ENCODE data around the gene SPOP.

Gene SPOP

GRCh38 chr17:49633762-49634484, 44.0 kb downstream of the SPOP start:
- Histone ChIP-seq H3F3A (ENCODE audit: insufficient read depth) (0 out of 2 replicates have a peak, but pooled peaks cover 3% of the 10 kb centered on the region), H3K9me3 (ENCODE audit: insufficient read depth, low read length) (no peaks in the 10 kb centered on the region), H2AFZ (ENCODE audit: low read depth, low read length, severe bottlenecking) (no peak overlapping the region), H3K4me2 (ENCODE audit: low read depth, low read length, poor library complexity, severe bottlenecking) (no peak overlapping the region), H3K27me3 (ENCODE audit: low read length) (no peaks in the 10 kb centered on the region), H3K4me3 (ENCODE audit: insufficient read depth, low read length, poor library complexity, severe bottlenecking) (no peak overlapping the region), H3K9ac (ENCODE audit: low read length) (no peak overlapping the region), H3K36me3 (ENCODE audit: low read length) (no peaks in the 10 kb centered on the region), H3K79me2 (ENCODE audit: insufficient read depth, low read length) (peaks cover 78% of the 10 kb centered on the region), H3K27ac (ENCODE audit: low read depth, low read length) (no peak overlapping the region), H3K9me2 (replicated peaks; ENCODE audit: insufficient read depth, low read length) (no peaks in the 10 kb centered on the region), H4K20me1 (ENCODE audit: low read depth, low read length) (peaks cover 7% of the 10 kb centered on the region; the same call in 1 of the 2 replicates)
- TF ChIP-seq EZH2phosphoT487 (conservative IDR thresholded peaks at IDR 0.05; ENCODE audit: low read length), result no peak
- no peak for TF ChIP-seq CTCF (IDR thresholded peaks at IDR 0.05; ENCODE audit: insufficient read depth, low read length, poor library complexity, severe bottlenecking)

- no peak overlapping the region for H3K27ac ChIP-seq (ENCODE audit: low read depth, low read length)
- 0 out of 2 replicates have a peak, but pooled peaks cover 3% of the 10 kb centered on the region for H3F3A ChIP-seq (ENCODE audit: insufficient read depth)
- no peaks in the 10 kb centered on the region for H3K36me3 ChIP-seq (ENCODE audit: low read length)
- peaks cover 78% of the 10 kb centered on the region for H3K79me2 ChIP-seq (ENCODE audit: insufficient read depth, low read length)
- no peaks in the 10 kb centered on the region for H3K9me3 ChIP-seq (ENCODE audit: insufficient read depth, low read length)
- no peaks in the 10 kb centered on the region for H3K9me2 ChIP-seq (replicated peaks; ENCODE audit: insufficient read depth, low read length)
- H3K4me2 ChIP-seq (ENCODE audit: low read depth, low read length, poor library complexity, severe bottlenecking), result no peak overlapping the region
- H3K9ac ChIP-seq (ENCODE audit: low read length), result no peak overlapping the region
- no peak for TF ChIP-seq EZH2phosphoT487 (conservative IDR thresholded peaks at IDR 0.05; ENCODE audit: low read length)
- TF ChIP-seq CTCF (IDR thresholded peaks at IDR 0.05; ENCODE audit: insufficient read depth, low read length, poor library complexity, severe bottlenecking), result no peak
- H3K4me3 ChIP-seq (ENCODE audit: insufficient read depth, low read length, poor library complexity, severe bottlenecking), result no peak overlapping the region
- H3K27me3 ChIP-seq (ENCODE audit: low read length), result no peaks in the 10 kb centered on the region
- no peak overlapping the region for H2AFZ ChIP-seq (ENCODE audit: low read depth, low read length, severe bottlenecking)
- peaks cover 7% of the 10 kb centered on the region; the same call in 1 of the 2 replicates for H4K20me1 ChIP-seq (ENCODE audit: low read depth, low read length)
Measured at GRCh38 chr17:49633250-49633649, 44.6 kb downstream of the SPOP start.

DNA sequence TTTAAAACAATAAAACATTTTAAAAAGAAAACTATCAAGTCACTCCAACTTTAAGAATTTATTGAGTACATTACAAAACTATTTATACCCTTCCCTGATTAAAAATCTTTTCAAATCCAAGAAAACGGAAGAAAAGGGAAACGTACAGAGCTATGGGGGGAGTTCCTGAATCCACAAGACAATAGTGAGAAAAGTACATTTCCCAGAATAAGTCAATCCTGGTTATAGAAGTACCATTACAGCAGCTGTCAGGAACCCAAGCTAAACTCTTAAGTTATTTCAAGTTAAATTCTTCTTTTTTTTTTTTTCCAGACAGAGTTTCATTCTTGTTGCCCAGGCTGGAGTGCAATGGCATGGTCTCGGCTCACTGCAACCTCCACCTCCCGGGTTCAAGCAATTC, 45.7 kb downstream of the SPOP start:
- Histone ChIP-seq H4K20me1 (ENCODE audit: low read depth, low read length) (peaks cover 7% of the 10 kb centered on the region; the same call in 1 of the 2 replicates), H3F3A (ENCODE audit: insufficient read depth) (0 out of 2 replicates have a peak, but pooled peaks cover 3% of the 10 kb centered on the region), H3K36me3 (ENCODE audit: low read length) (no peaks in the 10 kb centered on the region), H3K27me3 (ENCODE audit: low read length) (no peaks in the 10 kb centered on the region), H3K79me2 (ENCODE audit: insufficient read depth, low read length) (peaks cover 80% of the 10 kb centered on the region), H3K9me2 (replicated peaks; ENCODE audit: insufficient read depth, low read length) (no peaks in the 10 kb centered on the region), H3K4me2 (ENCODE audit: low read depth, low read length, poor library complexity, severe bottlenecking) (no peak overlapping the region), H2AFZ (ENCODE audit: low read depth, low read length, severe bottlenecking) (no peak overlapping the region), H3K4me3 (ENCODE audit: insufficient read depth, low read length, poor library complexity, severe bottlenecking) (no peak overlapping the region), H3K9ac (ENCODE audit: low read length) (no peak overlapping the region), H3K27ac (ENCODE audit: low read depth, low read length) (no peak overlapping the region), H3K9me3 (ENCODE audit: insufficient read depth, low read length) (no peaks in the 10 kb centered on the region)
- TF ChIP-seq CTCF (IDR thresholded peaks at IDR 0.05; ENCODE audit: insufficient read depth, low read length, poor library complexity, severe bottlenecking), result no peak
- no peak for TF ChIP-seq EZH2phosphoT487 (conservative IDR thresholded peaks at IDR 0.05; ENCODE audit: low read length)

All from SU-DHL-6 (cell line).